NCI-H2029 treated with DMSO at 0.1 percent for 48 hours (cell line): Measurements from ENCODE around the gene EPN2.
"Not testable (repeated sequence)": the region's sequence is repeated elsewhere in the genome, so short reads cannot be mapped to it uniquely, and the experiment has no call there.

Source experiments
- DNase-seq: peaks from one replicate; lab custom pipeline; 2025; lab: John Stamatoyannopoulos, UW

The EPN2 gene

DNA sequence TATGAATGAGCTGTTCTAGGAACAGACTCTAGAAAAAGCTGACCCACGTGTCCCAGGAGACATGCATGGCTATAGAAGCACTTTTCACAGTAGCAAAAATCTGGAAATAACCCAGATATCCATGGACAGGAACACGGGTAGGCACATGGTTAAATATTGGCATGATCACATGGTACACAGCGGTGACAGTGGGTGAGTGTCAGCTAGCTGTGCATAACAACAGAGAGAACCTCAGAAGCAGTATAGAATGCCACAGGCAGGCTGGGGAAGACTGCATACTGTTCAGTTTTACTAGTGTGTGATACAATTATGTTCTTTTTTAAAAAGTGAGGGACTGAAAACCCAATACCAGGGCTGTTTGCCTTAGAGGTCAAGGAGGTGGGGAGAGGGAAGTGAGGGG, 31.4 kb downstream of the EPN2 start:
- DNase-seq = no peak

DNA sequence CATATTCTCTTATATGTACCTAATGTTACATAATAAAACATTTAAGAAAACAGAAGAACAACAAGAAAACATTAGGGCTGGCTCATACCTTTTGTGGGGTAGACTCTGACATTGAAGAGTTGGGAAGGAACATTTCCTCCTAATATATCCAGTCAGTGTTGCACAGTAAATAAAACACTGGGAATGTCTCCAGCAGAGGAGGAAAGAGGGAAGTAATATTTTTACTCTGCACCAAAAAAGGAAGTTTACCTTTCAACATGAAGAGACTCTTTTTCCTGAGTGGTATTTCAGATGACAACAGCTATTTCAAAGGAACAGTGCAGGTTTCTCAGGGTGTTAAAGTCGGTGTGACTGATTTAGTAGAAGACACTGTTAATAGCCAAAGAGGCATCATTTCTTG, 31.9 kb downstream of the EPN2 start:
- no peak for DNase-seq

- DNase-seq = no peak
These were observed 32.5 kb downstream of the EPN2 start for GRCh38 chr17:19269641-19270040.

DNA sequence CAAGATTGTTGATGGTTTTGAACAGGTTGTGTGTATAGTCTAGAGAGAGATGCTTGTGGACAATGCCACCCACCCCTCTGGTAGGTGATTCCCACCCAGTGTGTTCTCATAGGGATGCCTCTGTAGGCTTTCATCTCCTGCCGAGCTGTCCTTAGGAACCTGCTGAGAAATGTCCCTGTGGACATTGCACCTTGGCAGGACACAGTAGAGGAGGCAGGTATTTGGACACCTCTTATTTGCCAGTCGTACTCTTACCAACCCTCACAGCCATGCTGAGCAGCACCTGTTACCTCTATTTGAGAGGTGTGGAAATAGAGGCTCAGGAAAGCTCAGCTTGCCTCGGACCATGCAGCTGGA, 33.2 kb downstream of the EPN2 start:
- no peak for DNase-seq

- no peak for DNase-seq
These were observed 33.8 kb downstream of the EPN2 start for GRCh38 chr17:19270704-19271611.

GRCh38 chr17:19271780-19272357, 34.7 kb downstream of the EPN2 start:
- DNase-seq = no peak

- no peak for DNase-seq
These were observed 36.6 kb downstream of the EPN2 start for GRCh38 chr17:19273731-19274130.

GRCh38 chr17:19274893-19275292, 37.7 kb downstream of the EPN2 start:
- DNase-seq = no peak

- DNase-seq = no peak
These were observed 38.4 kb downstream of the EPN2 start for GRCh38 chr17:19275457-19276127.

DNA sequence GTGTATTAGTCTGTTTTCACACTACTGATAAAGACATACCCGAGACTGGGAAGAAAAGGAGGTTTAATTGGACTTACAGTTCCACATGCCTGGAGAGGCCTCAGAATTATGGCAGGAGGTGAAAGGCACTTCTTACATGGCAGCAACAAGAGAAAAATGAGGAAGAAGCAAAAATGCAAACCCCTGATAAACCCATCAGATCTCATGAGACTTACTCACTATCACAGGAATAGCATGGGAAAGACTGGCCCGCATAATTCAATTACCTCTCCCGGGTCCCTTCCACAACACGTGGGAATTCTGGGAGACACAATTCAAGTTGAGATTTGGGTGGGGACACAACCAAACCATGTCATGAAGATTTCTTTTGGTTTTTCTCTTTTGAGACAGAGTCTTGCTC, 41.1 kb downstream of the EPN2 start:
- DNase-seq = not testable (repeated sequence)

GRCh38 chr17:19278729-19279128, 41.6 kb downstream of the EPN2 start:
- DNase-seq = no peak

DNA sequence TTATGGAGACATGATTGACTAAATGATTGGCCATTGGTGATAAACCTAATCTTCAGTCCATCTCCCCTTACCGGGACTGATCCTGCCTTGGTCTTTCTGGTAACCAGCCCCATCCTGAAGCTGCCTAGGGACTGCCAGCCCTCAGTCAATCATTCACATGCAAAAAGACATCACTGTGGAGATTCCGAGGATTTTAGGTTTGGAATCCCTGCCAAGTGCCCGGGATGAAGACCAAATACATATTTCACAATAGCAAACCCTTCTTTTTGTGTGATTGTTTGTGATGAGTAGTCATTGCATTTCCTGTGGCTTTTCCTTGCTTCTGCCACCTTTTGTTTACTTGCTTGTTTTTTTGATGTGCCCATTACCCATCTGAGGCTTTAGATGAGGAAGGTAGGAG, 44.0 kb downstream of the EPN2 start:
- DNase-seq = no peak

- DNase-seq = no peak
These were observed 47.1 kb downstream of the EPN2 start for GRCh38 chr17:19284005-19284959.

- DNase-seq = no peak
These were observed 48.2 kb downstream of the EPN2 start for GRCh38 chr17:19285213-19285900.

DNA sequence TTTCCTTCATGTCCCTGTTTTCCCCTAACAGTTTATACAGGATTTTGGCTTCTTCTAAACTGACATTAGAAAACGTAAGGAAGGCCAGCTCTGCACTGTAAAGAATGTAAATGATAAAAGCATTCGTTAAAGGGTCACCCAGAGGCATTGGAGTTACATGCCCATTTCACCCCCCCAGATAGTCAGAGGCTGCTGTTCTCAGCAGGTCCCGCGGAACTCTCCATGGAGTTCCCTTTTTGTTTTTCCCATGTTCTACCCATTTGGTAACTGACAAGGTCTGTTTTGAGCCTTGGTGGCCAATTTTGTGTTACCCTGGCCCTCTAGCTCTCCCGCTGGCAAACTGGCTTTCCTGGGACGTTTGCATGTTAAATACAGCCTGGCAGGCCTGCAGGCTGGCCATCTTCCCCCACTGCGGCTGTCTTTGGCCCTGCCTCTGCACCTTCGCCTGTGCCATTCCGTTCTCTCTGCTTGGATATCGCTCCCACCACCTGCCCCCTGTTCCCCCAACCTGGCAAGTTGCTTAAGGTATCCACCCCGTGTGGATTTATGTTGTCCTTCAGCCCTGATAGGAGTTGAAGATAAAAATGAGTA, 49.7 kb downstream of the EPN2 start:
- DNase-seq = no peak

DNA sequence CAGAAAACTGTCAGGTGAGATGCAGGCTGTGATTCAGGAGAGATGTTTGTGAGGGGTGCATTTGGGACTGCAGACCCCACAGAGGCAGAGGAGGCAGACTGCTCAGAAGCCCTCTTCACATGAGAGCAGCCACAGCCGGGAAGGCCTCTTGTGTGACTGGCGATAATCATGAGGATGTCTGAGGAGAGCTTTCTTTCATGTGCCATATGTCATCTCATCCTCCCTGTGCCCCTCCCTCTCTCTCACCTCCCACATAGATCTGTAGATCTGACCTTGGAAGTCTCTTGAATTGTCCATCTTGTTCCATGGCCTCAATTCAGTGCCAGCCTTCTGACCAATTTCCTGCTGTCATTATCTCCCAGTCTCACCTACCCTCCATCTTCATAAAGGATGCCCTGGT, 50.5 kb downstream of the EPN2 start:
- no peak for DNase-seq

GRCh38 chr17:19288453-19288852, 51.3 kb downstream of the EPN2 start:
- no peak for DNase-seq

GRCh38 chr17:19290066-19290705, 53.0 kb downstream of the EPN2 start:
- DNase-seq = no peak

DNA sequence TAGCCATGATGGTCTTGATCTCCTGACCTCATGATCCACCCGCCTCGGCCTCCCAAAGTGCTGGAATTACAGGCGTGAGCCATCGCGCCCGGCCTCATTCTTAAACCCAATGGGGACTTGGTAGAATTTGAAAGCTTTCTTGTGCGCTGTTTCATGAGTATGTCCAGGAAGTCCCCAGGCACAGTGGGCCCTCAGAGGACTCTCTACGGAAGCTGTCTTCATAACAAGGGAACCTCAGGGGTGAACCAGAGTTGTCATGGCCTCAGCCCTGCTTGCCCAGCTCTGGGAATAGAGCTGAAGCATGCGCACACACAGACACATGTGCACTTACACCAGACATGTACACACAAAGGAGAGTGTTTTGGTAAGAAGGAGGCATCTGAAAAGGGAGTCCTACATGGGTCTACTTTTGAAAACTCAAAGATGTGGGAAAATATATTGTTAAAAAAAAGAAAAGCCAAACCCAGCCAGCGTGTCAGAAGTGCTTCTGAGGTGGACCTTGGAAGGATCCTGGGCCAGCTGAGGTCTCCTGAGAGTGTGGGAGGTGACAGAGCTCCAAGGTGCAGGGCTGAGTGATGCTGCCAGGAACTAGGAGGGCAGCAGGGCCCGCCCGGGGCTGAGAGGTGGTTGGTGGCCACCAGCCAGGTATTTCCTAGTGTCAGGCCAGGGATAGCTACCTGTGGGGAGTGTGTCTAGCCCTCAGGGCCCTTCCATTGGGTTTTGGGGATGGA, 54.6 kb downstream of the EPN2 start:
- DNase-seq = no peak

- no peak for DNase-seq
These were observed 55.2 kb downstream of the EPN2 start for GRCh38 chr17:19292377-19292711.
